AG08396 (cell line): ENCODE results near the gene THUMPD2.
"Not testable (repeated sequence)": the region's sequence is repeated elsewhere in the genome, so short reads cannot be mapped to it uniquely, and the experiment has no call there.

ENCODE experiments used
- DNase-seq: peaks from one replicate; pipeline ENCODE4 v3.0.0; 2012; ENCODE audit warnings: low spot score, mixed read lengths

The THUMPD2 gene, protein sequence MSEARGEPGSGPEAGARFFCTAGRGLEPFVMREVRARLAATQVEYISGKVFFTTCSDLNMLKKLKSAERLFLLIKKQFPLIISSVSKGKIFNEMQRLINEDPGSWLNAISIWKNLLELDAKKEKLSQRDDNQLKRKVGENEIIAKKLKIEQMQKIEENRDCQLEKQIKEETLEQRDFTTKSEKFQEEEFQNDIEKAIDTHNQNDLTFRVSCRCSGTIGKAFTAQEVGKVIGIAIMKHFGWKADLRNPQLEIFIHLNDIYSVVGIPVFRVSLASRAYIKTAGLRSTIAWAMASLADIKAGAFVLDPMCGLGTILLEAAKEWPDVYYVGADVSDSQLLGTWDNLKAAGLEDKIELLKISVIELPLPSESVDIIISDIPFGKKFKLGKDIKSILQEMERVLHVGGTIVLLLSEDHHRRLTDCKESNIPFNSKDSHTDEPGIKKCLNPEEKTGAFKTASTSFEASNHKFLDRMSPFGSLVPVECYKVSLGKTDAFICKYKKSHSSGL

DNA sequence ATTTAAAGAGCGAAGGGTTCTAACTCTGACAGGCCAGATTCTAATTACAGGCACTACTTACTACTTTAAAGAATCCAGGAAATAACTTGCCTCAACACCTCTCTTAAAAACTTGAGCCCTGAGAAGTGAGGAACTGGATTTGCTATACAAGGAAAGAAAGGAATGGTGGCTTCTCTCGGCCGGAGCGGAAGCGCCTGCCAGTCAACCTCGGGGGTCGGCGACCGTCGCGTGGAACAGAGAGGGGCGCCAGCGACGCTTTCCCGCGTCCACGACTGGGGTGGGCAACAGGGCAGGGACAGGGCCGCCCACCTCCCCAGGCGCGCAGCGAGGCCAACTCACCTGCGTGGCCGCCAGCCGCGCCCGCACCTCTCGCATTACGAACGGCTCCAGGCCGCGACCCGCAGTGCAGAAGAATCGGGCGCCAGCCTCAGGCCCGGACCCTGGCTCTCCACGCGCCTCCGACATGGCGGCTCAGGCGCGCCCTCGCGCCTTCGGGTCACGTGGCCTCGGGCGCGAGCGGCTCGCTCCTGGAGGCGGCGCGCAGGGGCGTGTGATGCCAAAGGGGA lies at the start of gene THUMPD2:
Gene THUMPD2, minus strand, starts transcription at position 484 of the 566 bp plus-strand sequence. Its CDS starts 19 bp downstream, at position 465.
- DNase-seq, result peak; percentile 89

DNA sequence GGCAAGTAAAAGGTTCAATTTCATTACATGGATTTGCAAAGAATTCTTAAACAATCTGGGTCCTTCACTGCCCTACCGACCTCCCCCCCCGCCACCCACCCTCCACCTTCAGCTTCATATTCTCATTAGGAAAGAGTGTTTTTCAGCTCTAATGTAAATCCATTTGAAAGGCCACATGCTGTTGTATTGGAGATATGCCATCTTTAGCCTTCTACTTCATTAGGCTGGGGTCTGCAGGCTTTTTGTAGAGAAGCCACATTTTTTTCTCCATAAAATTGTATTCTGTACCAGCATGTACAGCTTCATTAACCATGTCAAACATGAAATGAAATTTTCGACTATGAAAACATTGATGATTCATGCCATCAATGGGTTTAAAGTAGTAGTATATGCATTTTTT lies 42.8 kb upstream of the THUMPD2 start:
- DNase-seq, result no peak

DNA sequence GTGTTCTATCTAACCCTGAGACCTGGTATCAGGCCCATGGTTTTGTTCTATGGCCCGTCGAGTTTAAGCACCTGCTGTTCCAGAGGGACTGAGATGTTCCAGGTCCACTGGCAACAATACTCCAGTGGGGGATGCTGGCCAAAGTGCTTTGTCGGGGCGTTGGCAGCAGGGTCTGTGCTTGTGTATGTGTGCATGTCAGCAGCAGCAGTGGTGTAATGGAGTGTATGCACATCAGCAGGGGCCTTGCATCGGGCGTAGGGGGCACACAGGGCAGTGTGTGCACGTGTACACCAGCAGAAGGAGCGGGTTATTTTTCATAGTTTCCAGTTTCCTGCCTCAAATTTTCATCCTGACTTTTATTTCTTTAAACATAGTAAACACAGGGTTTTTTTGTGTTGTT lies 37.8 kb upstream of the THUMPD2 start:
- no peak for DNase-seq

DNA sequence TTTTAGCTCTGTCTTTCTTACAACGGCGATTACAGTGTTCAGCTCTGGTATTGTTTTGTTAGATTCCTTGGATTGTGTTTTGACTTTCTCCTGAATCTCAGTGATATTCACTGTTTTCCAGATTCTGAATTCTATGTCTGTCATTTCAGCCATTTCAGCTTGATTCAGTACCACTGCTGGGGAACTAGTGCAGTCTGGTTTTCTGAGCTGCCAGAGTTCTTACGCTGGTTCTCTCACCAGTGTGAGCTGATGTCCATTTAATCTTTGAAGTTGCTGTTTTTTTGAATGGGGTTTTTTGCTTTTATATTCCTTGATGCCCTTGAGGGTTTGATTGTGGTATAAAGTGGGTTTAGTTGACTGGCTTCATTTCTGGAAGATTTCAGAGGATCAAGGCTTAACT lies 37.4 kb upstream of the THUMPD2 start:
- no peak for DNase-seq

DNA sequence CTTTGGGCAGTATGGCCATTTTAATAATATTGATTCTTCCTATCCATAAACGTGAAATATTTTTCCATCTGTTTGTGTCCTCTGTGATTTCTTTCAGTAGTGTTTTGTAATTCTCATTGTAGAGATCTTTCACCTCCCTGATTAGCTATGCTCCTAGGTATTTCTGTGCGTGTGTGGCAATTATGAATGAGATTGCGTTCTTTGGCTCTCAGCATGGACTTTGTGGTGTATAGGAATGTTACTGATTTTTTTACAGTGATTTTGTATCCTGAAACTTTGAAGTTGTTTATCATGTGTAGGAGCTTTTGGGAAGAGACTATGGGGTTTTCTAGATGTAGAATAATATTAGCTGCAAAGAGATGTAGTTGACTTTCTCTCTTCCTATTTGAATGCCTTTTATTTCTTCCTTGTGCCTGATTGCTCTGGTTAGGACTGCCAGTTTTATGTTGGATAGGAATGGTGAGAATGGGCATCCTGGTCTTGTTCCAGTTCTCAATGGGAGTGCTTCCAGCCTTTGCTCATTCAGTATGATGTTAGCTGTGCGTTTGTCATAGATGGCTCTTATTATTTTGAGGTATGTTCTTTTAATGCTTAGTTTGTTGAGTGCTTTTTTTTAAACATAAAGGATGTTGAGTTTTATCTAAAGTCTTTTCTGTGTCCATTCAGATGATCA lies 27.0 kb upstream of the THUMPD2 start:
- no peak for DNase-seq

DNA sequence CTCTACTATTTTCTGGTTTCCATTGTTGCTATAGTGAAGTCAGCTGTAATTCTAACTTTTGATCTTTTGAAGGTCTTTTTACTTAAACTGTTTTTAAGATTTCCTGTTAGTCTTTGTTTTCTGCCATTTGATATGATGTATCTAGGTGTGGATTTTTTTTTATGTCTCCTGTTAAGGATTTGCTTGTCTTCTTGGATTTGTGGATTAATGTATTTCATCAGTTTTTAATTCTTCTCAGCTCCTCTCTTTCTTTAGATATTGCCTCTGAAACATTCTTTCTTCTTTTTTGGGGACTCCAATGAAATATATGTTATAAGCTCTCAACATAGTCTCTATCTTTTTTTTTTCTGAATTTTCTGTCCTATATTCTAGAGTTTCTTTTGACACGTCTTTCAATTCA lies 24.8 kb upstream of the THUMPD2 start:
- DNase-seq, result no peak

DNA sequence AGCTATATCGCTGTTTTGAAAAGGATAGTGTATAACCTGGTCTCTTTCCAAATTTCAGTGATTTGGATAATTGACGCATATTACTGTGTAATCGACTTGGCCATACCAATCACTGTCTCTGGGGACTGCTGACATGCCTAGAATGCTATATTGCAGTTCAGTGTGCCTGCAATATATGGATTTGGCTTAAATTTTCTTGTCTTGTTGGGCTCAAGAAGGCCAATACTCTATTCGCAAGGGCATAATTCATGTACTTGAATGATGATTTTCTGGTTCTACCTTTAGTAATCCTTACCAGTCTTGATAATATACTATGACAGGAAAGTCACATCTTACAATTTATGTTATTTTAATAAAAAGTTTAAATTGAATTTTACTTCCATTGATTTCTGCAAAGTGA lies 21.7 kb upstream of the THUMPD2 start:
- no peak for DNase-seq

DNA sequence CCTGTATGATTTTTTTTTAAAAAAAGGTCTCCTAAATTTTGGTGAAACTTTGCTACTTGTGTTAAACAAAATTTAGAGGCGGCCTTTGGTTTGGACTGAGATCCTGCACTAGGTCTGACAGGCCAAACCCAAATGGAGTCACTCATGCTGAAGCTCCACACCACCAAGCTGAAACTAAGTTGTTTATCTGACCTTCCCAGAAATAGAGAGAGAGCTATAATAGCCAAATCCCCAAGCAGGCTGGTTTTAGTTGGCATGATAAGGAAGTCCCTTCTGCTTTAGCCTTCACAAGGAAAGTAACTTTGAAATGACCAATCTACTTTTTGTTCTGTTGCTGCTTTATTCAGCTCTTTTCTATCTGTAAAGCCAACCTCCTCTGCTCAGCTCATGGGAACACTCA lies 17.1 kb upstream of the THUMPD2 start:
- no peak for DNase-seq

DNA sequence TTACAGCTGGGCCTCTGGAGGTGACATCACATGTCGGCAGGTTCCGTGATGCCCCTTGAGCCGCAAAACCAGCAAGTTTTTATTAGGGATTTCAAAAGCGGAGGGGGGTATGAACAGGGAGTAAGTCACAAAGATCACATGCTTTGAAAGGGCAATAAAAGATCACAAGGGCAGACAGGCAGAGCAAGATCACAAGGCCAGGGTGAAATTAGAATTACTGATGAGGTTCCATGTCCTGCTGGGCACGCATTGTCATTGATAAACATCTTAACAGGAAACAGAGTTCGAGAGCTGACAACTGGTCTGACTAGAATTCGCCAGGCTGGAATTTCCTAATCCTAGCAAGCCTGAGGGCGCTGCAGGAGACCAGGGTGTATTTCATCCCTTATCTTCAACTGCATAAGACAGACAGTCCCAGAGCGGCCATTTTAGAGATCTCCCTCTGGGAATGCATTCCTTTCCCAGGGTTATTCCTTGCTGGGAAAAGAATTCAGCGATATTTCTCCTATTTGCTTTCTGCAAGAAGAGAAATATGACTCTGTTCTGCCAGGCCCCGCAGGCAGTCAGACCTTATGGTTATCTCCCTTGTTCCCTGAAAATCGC lies 11.3 kb upstream of the THUMPD2 start:
- DNase-seq, result not testable (repeated sequence)

DNA sequence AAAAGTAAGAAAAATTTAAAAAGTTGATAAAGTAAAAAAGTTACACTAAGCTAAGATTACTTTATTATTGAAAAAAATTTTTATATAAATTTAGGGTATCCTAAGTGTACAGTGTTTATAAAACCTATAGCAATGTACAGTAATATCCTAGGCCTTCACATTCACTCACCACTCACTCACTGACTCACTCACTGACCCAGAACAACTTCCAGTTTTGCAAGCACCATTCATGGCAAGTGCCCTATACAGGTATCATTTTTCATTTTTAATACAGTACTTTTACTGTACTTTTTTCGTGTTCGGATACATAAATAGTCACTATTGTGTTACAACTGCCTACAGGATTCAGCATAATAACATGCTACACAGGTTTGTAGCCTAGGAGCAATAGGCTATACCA lies 8.9 kb upstream of the THUMPD2 start:
- DNase-seq, result no peak

DNA sequence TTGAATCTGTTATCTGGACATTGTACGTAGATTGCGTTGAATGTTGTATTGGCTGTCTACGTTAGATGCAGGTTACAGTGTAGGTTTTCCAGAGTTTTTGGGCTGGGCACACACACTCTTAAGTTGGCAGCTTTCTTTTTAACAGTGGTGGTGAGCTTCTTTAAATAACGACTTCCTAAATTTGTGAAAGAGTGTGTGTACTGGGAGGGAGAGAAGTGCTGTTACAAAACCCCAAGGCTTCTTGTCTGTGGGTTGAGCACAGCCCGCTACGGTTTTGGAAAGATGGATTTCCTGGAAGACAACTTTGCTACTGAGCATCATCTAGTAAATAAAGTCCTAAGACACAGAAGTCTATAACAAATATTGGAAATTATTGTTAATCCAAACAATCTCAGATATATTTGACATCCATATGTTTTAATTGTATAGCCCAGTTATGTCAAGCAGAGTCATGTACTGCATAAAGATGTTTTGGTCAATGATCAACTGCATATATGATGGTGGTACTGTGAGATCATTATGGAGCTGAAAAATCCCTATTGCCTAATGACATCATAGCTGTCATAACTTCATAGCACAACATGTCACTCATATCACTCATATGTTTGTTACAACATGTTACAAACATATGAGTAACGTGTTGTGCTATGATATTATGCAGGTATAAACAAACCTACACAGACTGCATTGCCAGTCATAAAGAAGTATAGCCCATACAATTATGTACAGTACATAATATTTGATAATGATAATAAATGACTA lies 7.9 kb upstream of the THUMPD2 start:
- DNase-seq, result no peak

DNA sequence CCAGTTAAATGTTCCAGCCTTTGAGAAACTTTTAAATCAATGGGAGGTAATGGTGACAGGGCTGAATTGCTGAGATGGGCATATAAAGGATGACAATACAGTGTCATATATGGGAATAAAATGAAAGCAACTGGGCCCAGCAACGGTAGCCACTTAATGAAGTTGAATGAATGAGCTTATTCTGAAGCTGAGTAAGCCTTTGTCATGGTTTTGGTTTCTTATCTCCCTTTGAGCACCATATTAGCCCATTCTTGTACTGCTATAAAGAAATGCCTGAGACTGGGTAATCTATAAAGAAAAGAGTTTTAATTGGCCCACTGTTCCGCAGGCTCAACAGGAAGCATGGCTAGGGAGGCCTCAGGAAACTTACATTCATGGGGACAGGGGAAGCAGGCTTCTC lies 3.5 kb upstream of the THUMPD2 start:
- no peak for DNase-seq

DNA sequence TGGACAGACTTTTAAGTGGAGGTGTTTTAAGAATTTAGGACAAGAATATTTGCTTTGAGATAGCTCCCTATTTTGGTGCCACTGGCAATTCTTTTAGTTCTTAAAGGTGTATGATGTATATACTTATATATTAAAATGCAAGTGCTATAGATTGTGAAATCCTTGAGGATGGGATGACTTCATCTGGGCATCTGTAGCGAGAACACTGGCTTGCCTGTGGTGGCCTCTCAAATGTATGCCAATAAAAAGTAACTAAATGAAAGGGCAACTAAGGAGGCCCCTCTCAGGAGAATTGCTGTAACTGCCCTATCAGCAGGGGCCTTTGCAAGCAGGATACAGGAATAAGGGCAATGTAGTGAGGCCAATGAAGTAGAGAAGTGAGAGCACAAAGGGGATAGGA lies 2.6 kb upstream of the THUMPD2 start:
- DNase-seq, result no peak

DNA sequence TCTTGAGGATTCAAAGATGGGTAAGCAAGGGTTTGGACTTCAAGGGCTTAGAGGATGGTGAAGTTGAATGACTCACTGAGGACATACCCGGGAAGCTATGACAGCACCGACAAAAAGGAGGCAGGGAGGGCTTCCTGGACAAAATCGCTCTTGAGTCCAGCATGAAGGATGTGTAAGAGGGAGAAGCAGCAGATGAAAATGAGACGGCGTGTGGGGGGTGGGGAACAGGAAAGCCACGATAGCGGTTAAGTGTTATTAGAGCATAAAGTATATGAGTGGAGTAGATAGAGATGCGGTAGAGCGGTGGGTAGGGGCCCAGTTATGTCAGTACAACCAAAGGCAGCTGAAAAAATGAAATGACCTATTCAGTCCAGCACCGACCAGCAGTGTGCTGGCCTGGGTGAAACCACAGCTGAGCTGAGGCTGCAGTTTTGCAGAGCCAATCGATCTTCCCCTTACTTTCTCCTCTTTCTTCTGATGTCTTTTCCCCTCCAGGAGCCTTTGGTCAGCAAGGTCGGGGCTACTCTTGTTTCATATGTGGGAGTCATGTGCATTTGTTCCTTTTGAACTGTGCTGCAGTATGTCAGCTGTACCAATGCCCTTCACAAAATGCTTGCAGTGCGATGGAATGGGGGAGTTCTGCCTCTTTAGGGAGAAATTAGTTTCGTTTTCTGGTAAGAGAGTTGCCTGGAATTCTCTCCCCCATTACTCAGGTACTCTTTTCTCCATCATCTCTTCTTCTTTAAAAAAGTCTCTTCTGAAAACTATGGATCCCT lies 2.0 kb upstream of the THUMPD2 start:
- peak; percentile 8 for DNase-seq

DNA sequence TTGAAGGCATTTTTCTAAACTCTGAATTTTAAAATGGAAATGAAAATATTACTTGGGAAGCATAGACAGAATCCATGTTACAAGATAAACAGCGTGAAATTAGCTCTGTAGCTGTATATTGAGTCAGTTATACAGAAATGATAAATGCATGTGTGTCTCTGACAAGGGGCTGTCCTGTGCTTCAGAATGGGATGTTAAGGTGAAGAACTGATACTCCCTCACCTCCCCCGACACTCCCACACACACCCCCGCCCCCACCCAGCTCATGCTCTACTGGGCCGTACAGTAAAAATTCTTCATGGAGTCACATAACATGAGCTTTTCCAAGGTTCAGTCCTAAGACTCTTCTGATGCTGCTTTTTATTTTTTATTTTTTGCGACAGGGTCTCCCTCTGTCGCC lies 869 bp upstream of the THUMPD2 start:
- no peak for DNase-seq

DNA sequence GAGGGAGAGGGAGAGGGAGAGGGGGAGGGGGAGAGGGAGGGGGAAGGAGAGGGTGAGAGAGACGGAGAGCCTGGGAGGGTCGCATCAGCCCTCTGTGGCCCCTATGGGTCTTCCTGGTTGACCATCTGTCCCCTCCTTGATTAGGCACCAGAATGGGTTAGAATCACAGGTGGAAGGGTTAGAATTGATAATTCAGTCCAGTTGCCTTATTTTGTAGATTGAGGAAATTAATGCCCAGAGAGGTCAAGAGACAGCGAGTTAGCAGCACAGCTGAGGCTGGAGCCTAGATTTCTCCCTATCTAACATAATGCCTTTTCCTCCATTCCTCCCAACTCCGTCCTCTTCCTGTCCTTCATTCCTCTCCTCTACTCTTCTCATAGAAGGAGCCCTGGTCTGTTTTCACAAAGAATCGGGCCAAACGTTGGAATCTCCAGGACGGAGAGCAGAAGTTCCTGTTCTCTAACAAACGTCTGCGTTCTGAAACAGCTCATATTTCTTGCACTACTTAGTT lies 338 bp upstream of the THUMPD2 start:
- no peak for DNase-seq

DNA sequence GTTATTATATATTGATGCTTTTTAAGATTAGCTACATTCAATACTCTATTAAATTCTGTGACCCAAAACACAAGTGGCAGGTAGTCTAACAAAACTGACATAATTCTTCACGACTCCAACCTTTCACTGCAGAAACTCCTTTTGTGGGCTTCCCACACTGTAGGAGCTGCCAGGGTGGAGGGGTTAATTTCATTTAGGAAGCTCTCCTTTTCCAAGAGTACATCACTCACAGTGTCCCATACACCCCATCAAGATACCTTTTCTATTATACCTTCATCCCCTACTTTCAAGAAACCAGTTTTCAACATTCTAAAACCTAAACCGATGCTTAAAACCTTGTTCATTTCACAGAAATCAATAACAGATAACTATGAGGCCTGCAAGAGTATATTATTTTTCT lies 825 bp downstream of the THUMPD2 start:
- DNase-seq, result no peak

DNA sequence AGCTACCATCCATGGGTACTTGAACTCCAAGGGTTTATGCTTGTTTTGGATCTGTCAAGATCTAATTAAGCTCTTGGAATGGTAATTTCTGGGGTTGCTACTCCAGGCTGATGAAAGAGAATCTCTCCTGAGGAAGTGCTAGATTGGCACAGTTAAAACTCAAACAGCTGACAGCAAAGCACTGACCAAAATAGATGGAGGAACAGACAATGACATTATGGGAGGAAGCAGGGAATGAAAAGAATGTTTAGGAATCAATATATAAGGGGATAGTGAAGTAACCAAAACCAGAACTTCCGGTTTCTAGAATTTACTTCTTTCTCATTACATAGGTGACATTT lies 6.3 kb downstream of the THUMPD2 start:
- DNase-seq, result no peak

DNA sequence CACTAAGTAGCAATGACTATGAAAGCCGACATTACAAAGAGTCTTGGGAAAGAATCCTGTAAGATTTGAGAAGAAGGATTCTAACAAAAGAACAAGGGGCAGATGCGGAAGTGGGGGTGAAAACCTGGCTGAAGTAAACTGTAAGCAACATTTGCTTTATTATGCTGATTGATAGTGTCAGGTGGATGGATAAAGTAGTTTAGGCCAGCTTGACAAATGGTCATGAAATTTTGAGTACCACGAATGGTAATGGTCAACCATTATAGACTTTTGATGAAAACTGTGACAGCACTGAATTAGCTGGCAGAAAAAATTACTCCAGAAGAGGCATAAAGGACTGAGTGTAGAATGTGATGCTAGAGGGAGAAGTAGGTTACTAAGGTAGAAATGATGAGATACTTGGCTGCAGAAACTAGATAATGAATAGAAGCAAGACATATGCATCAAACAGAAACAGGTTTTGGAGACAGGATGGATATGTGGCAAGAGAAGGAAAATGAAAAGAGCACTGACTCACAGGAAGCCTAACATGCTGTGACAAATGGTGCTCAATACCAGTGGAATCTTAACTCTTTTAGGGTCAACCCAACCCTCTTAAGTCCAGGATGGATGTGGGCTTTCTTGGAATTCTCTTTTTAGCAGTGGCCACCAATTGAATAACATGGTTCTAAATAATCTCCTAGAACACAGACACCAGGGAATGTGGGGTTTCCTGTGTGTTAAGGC lies 6.8 kb downstream of the THUMPD2 start:
- DNase-seq, result peak; percentile 45

DNA sequence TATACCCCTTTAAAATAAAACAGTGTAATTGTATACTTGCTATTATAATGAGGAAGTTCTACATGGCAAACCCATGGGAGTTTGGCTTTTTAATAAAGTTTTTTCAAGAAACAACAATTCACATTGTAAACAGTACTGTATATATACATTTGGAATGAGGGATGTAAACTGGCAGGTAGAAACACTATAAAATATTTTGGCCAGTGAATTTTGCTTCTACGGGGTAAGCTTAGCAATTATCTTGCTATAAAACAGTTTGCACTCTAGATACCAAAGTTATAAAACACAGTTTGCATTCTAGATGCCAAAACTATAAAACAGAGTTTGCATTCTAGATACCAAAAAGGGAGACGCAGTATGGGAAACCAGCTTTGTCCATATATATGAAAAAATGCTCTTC lies 16.6 kb downstream of the THUMPD2 start:
- DNase-seq, result no peak
